ENCODE results near the gene MAPRE2. TPM values are rescaled to one million over a fixed set of nuclear protein-coding genes. Genes with fewer than 3 reads are reported as not detected.

MAPRE2 gene
- total RNA-seq, 1 experiment from 2014 or later = 29.4 TPM

- no peaks in the 10 kb centered on the region for H3K27me3 Mint-ChIP-seq (ENCODE audit: low read depth)
- H3K4ac ChIP-seq (ENCODE audit: low read depth, low read length) = no peak overlapping the region
- H3K18ac ChIP-seq (ENCODE audit: insufficient read length, low read depth, low read length) = no peak overlapping the region
- H3K4me2 ChIP-seq (ENCODE audit: insufficient read depth, insufficient read length, low read length) = no peak overlapping the region
- no peak overlapping the region for H3K4me3 Mint-ChIP-seq
- peaks cover 51 to 64% of the 10 kb centered on the region in 2 experiments for H3K4me1 Mint-ChIP-seq
- TF ChIP-seq CTCF (conservative IDR thresholded peaks at IDR 0.05) = no peak
- H3K56ac ChIP-seq (ENCODE audit: insufficient read length, low read depth, low read length) = no peak overlapping the region
- no peaks in the 10 kb centered on the region for H3K9me3 ChIP-seq (ENCODE audit: control insufficient read depth, low read depth, low read length)
- no peak overlapping the region for H2BK5ac ChIP-seq (ENCODE audit: insufficient read length, low read length)
- H3K79me2 ChIP-seq (ENCODE audit: insufficient read depth, low read length) = no peaks in the 10 kb centered on the region
- H3K27ac ChIP-seq (ENCODE audit: insufficient read length, low read depth, low read length) = no peak overlapping the region
- no peak overlapping the region for H3K23ac ChIP-seq (ENCODE audit: insufficient read length, low read depth, low read length)
- no peak overlapping the region for H2AFZ ChIP-seq (ENCODE audit: low read length)
- H3K27me3 ChIP-seq (ENCODE audit: insufficient read depth, low read length) = no peaks in the 10 kb centered on the region
- H3K4me1 ChIP-seq (ENCODE audit: insufficient read depth, low read length) = peaks cover 16% of the 10 kb centered on the region
- H4K5ac ChIP-seq (ENCODE audit: insufficient read length, low read depth, low read length) = no peak overlapping the region
- peak overlapping the region in 2 of 3 experiments; percentile 65 to 90; a peak in 3 of 7 replicates for H3K27ac Mint-ChIP-seq
- no peak overlapping the region for H2BK120ac ChIP-seq (ENCODE audit: low read depth, low read length, poor library complexity, severe bottlenecking)
- no peak overlapping the region for H3T11ph ChIP-seq (ENCODE audit: low read length)
- H3K14ac ChIP-seq (ENCODE audit: insufficient read depth, low read length) = no peak overlapping the region
- H2BK12ac ChIP-seq (ENCODE audit: insufficient read length, low read depth, low read length) = no peak overlapping the region
- H4K91ac ChIP-seq (ENCODE audit: insufficient read length, low read depth, low read length) = no peak overlapping the region
- H2BK20ac ChIP-seq (ENCODE audit: low read depth, low read length, poor library complexity, severe bottlenecking) = no peak overlapping the region
- no peaks in the 10 kb centered on the region; a peak in 1 of 7 replicates for H3K36me3 Mint-ChIP-seq (ENCODE audit: insufficient read depth in 1 of 3, low read depth in 3 of 3)
- H4K8ac ChIP-seq (replicated peaks; ENCODE audit: insufficient read length, low read depth, low read length) = no peak overlapping the region
- no CpG with 5 or more reads among the region's 5 CpGs for WGBS (ENCODE audit: extremely low coverage, insufficient read length, low lambda C conversion rate)
- peaks cover 4% of the 10 kb centered on the region for H3K23me2 ChIP-seq (ENCODE audit: insufficient read length, low read depth, low read length, poor library complexity, severe bottlenecking)
- H3K79me1 ChIP-seq (ENCODE audit: insufficient read depth, low read depth, low read length, poor library complexity, severe bottlenecking) = no peaks in the 10 kb centered on the region
- no peak overlapping the region for H2AK5ac ChIP-seq (ENCODE audit: insufficient read length, low read length)
- no peak overlapping the region for H2BK15ac ChIP-seq (ENCODE audit: low read depth, low read length)
- H3K9ac ChIP-seq (ENCODE audit: extremely low read depth, insufficient read length, low read length) = no peak overlapping the region
- H4K20me1 ChIP-seq (ENCODE audit: control insufficient read depth, insufficient read depth, insufficient read length) = no peaks in the 10 kb centered on the region
- H3K9me3 Mint-ChIP-seq = no peaks in the 10 kb centered on the region
- no peak for DNase-seq
These were observed 150.4 kb downstream of the MAPRE2 start for GRCh38 chr18:35191698-35192025.

Measured in H9 (cell line).